GM12801 (cell line): ENCODE results near the gene CPNE6.

Source experiments
- TF ChIP-seq, protein P1 (sequence below): IDR thresholded peaks from one replicate; pipeline ENCODE4 v1.5.1; 2011; ENCODE audit warnings: control low read depth; ENCODE audit not compliant: insufficient read length; ENCODE audit errors: extremely low read depth

The CPNE6 gene

DNA sequence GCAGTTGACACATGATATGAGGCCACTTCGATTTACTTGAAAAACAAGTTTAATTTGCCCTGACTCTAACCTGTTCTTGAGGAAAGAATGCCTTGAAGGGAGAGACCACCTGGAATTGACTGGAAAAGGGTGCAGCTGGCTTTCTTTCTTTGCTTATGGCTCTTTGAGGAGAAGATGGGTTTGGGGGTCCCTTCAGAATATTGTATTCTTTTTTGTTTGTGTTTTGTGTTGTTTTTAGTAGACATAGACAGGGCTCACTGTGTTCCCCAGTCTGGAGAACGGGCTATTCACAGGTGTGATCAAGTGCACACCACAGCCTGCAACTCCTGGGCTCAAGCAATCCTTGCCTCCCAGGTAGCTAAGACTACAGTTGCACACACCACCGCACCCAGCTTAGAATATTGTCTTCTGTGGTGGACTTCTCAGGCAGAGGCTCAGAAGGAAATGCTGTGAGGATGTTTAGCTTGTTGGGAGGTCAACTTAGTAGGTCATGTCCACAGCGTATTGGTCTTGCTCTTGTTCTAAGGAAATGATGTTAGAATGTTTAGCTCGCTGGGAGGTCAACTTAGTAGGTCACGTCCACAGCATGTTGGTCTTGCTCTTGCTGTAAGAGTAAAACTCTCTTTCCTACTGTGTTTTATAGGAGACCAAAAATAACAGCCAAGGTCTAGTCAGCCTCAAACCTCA, 44.9 kb downstream of the CPNE6 start:
- TF ChIP-seq, protein P1, sequence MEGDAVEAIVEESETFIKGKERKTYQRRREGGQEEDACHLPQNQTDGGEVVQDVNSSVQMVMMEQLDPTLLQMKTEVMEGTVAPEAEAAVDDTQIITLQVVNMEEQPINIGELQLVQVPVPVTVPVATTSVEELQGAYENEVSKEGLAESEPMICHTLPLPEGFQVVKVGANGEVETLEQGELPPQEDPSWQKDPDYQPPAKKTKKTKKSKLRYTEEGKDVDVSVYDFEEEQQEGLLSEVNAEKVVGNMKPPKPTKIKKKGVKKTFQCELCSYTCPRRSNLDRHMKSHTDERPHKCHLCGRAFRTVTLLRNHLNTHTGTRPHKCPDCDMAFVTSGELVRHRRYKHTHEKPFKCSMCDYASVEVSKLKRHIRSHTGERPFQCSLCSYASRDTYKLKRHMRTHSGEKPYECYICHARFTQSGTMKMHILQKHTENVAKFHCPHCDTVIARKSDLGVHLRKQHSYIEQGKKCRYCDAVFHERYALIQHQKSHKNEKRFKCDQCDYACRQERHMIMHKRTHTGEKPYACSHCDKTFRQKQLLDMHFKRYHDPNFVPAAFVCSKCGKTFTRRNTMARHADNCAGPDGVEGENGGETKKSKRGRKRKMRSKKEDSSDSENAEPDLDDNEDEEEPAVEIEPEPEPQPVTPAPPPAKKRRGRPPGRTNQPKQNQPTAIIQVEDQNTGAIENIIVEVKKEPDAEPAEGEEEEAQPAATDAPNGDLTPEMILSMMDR, result no peak

DNA sequence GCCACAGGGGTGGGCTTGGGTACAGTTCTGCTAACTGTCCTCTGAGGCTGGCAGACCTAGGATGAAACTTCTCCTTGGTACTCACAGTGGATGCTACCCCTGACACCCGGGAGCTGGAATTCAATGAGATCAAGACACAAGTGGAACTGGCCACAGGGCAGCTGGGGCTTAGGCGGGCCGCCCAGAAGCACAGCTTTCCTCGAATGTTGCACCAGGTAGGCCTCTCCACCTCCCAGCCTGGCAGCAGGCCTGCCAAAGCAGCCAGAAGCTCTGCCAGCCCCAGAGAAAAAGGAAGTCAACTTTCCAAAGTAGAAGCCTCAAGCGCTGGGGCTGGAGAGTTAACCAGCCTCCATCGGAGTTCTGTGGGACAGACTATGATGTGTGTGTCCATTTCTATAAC, 45.8 kb downstream of the CPNE6 start:
- TF ChIP-seq, protein P1, result no peak

- TF ChIP-seq, protein P1, result no peak
Observed at GRCh38 chr14:24119691-24120090, 48.3 kb downstream of the CPNE6 start.

- TF ChIP-seq, protein P1, result no peak
Observed at GRCh38 chr14:24121210-24121609, 49.8 kb downstream of the CPNE6 start.

DNA sequence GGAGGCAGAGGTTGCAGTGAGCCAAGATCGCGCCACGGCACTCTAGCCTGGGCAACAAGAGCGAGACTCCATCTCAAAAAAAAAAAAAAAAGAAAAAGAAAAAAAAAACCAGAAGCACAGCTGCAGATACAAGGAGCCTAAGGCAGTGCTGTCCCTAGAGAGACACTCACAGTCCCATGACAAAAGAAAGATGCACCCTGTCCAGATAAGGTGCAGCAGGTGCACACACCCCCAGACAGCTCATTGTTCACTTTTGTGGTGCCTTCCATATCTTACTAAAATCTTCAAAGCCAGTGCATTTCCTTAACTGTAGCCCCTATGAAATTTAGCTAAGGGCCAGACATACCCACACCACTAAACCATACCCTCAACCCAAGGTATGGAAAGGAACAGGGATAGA, 51.1 kb downstream of the CPNE6 start:
- TF ChIP-seq, protein P1, result no peak

DNA sequence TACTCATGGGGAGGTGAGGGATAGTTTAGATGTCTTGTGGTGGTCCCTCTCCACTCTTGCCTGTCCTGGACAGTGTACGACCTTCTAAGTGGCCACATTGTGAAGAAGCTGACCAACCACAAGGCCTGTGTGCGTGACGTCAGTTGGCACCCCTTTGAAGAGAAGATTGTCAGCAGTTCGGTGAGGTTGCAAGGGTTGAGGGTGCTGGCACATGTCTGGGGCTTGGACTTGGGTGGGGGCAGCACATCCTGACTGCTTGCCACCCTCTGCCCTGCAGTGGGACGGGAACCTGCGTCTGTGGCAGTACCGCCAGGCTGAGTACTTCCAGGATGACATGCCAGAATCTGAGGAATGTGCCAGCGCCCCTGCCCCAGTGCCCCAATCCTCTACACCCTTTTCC, 51.5 kb downstream of the CPNE6 start:
- TF ChIP-seq, protein P1, result no peak

- TF ChIP-seq, protein P1, result no peak
Observed at GRCh38 chr14:24123424-24124417, 52.4 kb downstream of the CPNE6 start.
